Brain microvascular endothelial cell (primary cell): Measurements from ENCODE around the gene SOX5.

Experiments
- DNase-seq: peaks from one replicate; pipeline ENCODE4 v3.0.0-alpha.2; 2020
- H3K27ac ChIP-seq: fragments of 250-450 bp; sonication (Bioruptor Pico); 2 replicates; pipeline ENCODE4 v1.5.1; 2020; ENCODE audit warnings: mild to moderate bottlenecking, moderate library complexity
- H3K27me3 ChIP-seq: fragments of 250-450 bp; sonication (Bioruptor Pico); replicated peaks from 2 replicates; pipeline ENCODE4 v1.5.1; 2020; ENCODE audit warnings: mild to moderate bottlenecking
- H3K36me3 ChIP-seq: fragments of 250-450 bp; sonication (Bioruptor Pico); replicated peaks from 2 replicates; pipeline ENCODE4 v1.5.1; 2020; ENCODE audit warnings: mild to moderate bottlenecking
- H3K4me3 ChIP-seq: 2 replicates; pipeline ENCODE4 v1.5.1; 2011; ENCODE audit warnings: low read depth, mild to moderate bottlenecking, control low read depth, low read length, moderate library complexity
- in situ Hi-C: cut with HindIII; loops from 2 replicates; pipeline ENCODE4 v1.10.0; 2017; ENCODE audit warnings: low sequenced_read_pairs, low pct_ligation_motif_present
- TF ChIP-seq, protein P1 (sequence below): IDR thresholded peaks from 2 replicates; pipeline ENCODE4 v1.5.1; 2011; ENCODE audit warnings: low read depth, mild to moderate bottlenecking, moderate library complexity, low read length, control low read depth, inconsistent platforms; ENCODE audit errors: missing control alignments

The SOX5 gene

DNA sequence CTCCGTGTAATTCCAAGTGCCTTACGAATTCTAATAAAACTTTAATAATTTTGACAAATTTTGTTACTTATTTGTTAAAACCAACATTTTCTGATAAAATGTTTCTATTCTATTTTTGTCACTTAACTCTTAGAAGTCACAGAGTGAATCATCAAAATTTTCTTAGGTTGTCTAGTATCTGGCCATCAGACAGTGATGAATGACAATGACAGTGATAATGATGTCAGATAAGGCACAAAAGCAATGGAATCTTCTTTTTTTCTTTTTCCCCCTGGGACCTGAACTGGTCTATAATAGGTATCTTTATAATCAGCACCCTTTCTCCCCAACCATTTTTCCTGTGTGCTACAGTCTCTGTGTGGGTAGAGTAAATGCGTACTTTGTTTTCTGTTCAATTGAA lies 407.3 kb downstream of the SOX5 start:
- no peak for DNase-seq
- Histone ChIP-seq H3K27me3 (no peaks in the 10 kb centered on the region), H3K4me3 (no peak overlapping the region), H3K27ac (no peak overlapping the region), H3K36me3 (no peaks in the 10 kb centered on the region)
- TF ChIP-seq, protein P1, sequence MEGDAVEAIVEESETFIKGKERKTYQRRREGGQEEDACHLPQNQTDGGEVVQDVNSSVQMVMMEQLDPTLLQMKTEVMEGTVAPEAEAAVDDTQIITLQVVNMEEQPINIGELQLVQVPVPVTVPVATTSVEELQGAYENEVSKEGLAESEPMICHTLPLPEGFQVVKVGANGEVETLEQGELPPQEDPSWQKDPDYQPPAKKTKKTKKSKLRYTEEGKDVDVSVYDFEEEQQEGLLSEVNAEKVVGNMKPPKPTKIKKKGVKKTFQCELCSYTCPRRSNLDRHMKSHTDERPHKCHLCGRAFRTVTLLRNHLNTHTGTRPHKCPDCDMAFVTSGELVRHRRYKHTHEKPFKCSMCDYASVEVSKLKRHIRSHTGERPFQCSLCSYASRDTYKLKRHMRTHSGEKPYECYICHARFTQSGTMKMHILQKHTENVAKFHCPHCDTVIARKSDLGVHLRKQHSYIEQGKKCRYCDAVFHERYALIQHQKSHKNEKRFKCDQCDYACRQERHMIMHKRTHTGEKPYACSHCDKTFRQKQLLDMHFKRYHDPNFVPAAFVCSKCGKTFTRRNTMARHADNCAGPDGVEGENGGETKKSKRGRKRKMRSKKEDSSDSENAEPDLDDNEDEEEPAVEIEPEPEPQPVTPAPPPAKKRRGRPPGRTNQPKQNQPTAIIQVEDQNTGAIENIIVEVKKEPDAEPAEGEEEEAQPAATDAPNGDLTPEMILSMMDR = no peak
- in situ Hi-C loops = no loop called here

DNA sequence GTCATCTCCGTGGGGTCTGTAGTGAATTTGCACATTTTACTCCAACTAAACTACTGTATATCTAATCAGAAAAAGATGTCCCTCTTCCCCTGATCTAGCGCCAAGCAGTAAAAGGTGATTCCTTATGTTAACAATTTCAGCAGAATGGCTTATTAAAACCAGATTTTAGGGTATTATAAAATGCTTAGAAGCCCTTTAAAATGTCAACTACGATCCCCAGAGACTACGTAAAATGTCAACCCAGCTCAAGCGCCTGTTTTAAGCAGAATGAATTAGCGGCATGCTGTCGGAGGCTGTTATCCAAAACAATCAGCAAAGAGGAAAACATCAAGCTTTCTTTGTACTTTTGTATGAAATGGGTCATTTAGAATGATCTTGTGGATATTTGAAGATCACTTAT lies 408.9 kb downstream of the SOX5 start:
- in situ Hi-C loops = no loop called here
- no peak overlapping the region for H3K4me3 ChIP-seq
- H3K36me3 ChIP-seq = no peaks in the 10 kb centered on the region
- DNase-seq = no peak
- TF ChIP-seq, protein P1 = no peak
- no peak overlapping the region for H3K27ac ChIP-seq
- H3K27me3 ChIP-seq = no peaks in the 10 kb centered on the region

DNA sequence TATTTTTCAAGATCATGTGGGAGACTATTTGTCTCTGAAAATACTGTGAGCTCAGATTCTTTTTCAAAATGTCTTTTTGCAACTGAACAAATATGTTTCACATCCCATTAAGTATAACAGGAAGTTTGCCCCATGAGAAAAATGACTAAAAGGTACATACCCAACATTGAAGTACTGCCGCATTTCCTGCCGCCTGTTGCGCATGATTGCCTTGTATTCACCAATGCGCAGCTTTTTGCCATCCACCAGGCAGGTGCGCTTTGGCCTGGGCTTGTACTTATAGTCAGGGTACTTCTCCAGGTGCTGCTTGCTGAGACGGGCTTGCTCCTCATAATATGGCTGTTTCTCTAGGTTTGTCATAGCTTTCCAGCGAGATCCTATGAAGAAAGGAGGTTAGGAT lies 413.2 kb downstream of the SOX5 start:
- no peak for DNase-seq
- H3K27me3 ChIP-seq = no peaks in the 10 kb centered on the region
- no peak overlapping the region for H3K4me3 ChIP-seq
- in situ Hi-C loops = no loop called here
- TF ChIP-seq, protein P1 = no peak
- H3K36me3 ChIP-seq = no peaks in the 10 kb centered on the region
- no peak overlapping the region for H3K27ac ChIP-seq

DNA sequence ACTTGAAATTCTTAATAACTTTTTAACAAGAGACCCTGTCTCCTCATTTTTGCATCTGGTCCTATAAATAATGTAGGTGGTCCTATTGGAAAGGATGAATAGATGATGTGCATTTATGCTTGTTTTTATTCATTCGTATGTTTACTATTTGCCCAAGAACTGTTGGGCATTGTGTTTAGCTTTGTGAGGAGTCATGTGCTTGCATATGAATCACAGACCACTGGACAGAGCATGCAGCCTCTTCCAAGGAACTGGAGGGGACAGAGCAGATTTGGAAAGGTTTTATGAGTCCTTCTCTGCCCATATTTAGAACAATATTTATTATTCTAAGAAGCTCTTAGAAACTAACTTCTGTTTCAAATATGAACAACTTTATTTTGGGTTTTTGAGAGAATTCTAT lies 414.0 kb downstream of the SOX5 start:
- H3K27me3 ChIP-seq = no peaks in the 10 kb centered on the region
- H3K4me3 ChIP-seq = no peak overlapping the region
- H3K36me3 ChIP-seq = no peaks in the 10 kb centered on the region
- no peak for DNase-seq
- TF ChIP-seq, protein P1 = no peak
- in situ Hi-C loops = no loop called here
- no peak overlapping the region for H3K27ac ChIP-seq

DNA sequence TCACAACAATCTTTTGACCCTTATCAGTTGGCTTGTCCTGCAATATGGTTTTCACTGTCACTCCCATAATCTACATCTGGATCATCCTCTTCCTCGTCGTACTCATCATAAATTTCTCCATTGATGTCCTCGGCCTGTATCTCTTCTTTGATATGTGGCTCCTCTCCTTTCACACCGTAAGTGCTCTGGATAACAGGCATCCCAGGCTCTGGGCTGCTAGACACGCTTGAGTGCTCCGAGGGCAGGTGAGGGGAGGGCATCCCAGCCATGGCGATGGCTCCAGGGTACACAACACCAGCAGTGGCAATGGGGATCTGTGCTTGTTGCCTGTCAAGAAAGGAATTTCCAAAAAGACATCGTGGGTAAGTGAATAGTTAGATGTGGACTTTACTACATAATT lies 415.3 kb downstream of the SOX5 start:
- TF ChIP-seq, protein P1 = no peak
- no peaks in the 10 kb centered on the region for H3K27me3 ChIP-seq
- no peak overlapping the region for H3K4me3 ChIP-seq
- no peak for DNase-seq
- no peak overlapping the region for H3K27ac ChIP-seq
- H3K36me3 ChIP-seq = no peaks in the 10 kb centered on the region
- in situ Hi-C loops = no loop called here

DNA sequence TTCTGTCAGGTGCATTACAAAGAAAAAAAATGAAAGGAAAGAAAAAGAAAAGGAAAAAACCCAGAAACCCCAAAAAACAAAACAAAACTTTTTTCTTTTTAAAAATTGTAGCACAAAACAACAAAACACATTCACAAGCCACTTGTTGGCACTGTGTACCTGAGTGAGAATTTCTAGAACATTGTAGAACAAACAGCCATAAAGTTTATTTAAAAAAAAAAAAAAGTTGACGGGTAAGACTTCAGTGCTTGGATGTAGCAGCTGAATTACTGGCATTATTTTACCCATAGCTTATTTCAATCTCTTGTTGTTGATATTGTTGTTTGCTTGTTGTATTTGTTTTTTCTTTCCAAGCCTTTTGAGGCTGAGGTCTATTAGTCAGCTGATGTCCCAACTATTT lies 415.8 kb downstream of the SOX5 start:
- Histone ChIP-seq H3K27ac (no peak overlapping the region), H3K27me3 (no peaks in the 10 kb centered on the region), H3K36me3 (no peaks in the 10 kb centered on the region), H3K4me3 (no peak overlapping the region)
- no peak for DNase-seq
- TF ChIP-seq, protein P1 = no peak
- in situ Hi-C loops = no loop called here
